ENCODE data around the gene ETS1.

DNA sequence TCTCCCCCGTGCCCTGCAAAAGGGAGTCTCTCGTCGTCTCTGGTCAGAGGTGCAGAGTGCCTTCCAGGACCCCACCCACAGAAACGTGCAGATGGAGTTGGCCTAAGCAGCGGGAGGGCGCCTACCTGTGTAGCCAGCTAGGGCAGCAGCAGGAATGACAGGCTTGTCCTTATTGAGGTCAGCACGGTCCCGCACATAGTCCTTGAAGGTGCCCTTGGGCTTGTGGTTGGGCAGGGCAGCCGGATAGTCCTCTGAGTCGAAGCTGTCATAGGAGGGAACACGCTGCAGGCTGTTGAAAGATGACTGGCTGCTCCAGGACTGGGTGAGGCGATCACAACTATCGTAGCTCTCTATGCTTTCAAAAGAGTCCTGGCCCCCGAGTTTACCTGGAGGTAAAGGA lies 107.3 kb downstream of the ETS1 start:
- TF ChIP-seq, protein P1, sequence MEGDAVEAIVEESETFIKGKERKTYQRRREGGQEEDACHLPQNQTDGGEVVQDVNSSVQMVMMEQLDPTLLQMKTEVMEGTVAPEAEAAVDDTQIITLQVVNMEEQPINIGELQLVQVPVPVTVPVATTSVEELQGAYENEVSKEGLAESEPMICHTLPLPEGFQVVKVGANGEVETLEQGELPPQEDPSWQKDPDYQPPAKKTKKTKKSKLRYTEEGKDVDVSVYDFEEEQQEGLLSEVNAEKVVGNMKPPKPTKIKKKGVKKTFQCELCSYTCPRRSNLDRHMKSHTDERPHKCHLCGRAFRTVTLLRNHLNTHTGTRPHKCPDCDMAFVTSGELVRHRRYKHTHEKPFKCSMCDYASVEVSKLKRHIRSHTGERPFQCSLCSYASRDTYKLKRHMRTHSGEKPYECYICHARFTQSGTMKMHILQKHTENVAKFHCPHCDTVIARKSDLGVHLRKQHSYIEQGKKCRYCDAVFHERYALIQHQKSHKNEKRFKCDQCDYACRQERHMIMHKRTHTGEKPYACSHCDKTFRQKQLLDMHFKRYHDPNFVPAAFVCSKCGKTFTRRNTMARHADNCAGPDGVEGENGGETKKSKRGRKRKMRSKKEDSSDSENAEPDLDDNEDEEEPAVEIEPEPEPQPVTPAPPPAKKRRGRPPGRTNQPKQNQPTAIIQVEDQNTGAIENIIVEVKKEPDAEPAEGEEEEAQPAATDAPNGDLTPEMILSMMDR (IDR thresholded peaks at IDR 0.05; ENCODE audit: low read depth, low read length) = no peak
- TF ChIP-seq EZH2phosphoT487 (IDR thresholded peaks at IDR 0.05; ENCODE audit: low read depth) = no peak
